DOHH2 (cell line): ENCODE measurements around the gene TMED5.

Experiments
- H3F3A ChIP-seq: fragments of 200-600 bp; sonication (generic), shearing (Covaris generic); 2 replicates; pipeline ENCODE4 v1.6.0; 2016; ENCODE audit warnings: antibody characterized with exemption, mild to moderate bottlenecking; ENCODE audit not compliant: control insufficient read depth, insufficient read depth
- H3K27ac ChIP-seq: fragments of 200-600 bp; sonication (generic); 2 replicates; pipeline ENCODE4 v1.5.1; 2014; ENCODE audit warnings: low read depth, mild to moderate bottlenecking, low read length, moderate library complexity
- H3K27me3 ChIP-seq: fragments of 200-600 bp; sonication (generic); 2 replicates; pipeline ENCODE4 v1.6.1; 2014; ENCODE audit warnings: mild to moderate bottlenecking, low read length, mixed read lengths; ENCODE audit not compliant: control insufficient read depth
- H3K36me3 ChIP-seq: fragments of 200-600 bp; sonication (generic); 2 replicates; pipeline ENCODE4 v1.6.1; 2014; ENCODE audit warnings: mild to moderate bottlenecking, low read length, moderate library complexity, mixed read lengths; ENCODE audit not compliant: control insufficient read depth
- H3K4me1 ChIP-seq: fragments of 200-600 bp; sonication (generic); 2 replicates; pipeline ENCODE4 v1.6.1; 2014; ENCODE audit warnings: mild to moderate bottlenecking, low read length, mixed read lengths; ENCODE audit not compliant: control insufficient read depth
- H3K4me2 ChIP-seq: fragments of 200-600 bp; sonication (generic); 2 replicates; pipeline ENCODE4 v1.6.0; 2014; ENCODE audit warnings: mild to moderate bottlenecking, low read length, moderate library complexity
- H3K4me3 ChIP-seq: fragments of 200-600 bp; sonication (generic); 2 replicates; pipeline ENCODE4 v1.5.1; 2014; ENCODE audit warnings: mild to moderate bottlenecking, low read length, mixed read lengths
- H3K79me2 ChIP-seq: fragments of 200-600 bp; sonication (generic); 2 replicates; pipeline ENCODE4 v1.6.1; 2014; ENCODE audit warnings: mild to moderate bottlenecking, low read length, mixed read lengths; ENCODE audit not compliant: control insufficient read depth
- H3K9me2 ChIP-seq: fragments of 200-600 bp; sonication (generic); replicated peaks from 2 replicates; pipeline ENCODE4 v1.6.1; 2014; ENCODE audit warnings: mild to moderate bottlenecking, low read length, mixed read lengths; ENCODE audit not compliant: control insufficient read depth
- H3K9me3 ChIP-seq: fragments of 200-600 bp; sonication (generic); 2 replicates; pipeline ENCODE4 v1.6.1; 2014; ENCODE audit warnings: antibody characterized with exemption, low read length, mixed read lengths; ENCODE audit not compliant: control insufficient read depth, insufficient read depth
- H4K20me1 ChIP-seq: fragments of 200-600 bp; sonication (generic); 2 replicates; pipeline ENCODE4 v1.6.0; 2014; ENCODE audit warnings: low read depth, mild to moderate bottlenecking, antibody characterized with exemption, low read length, moderate library complexity; ENCODE audit not compliant: control insufficient read depth, insufficient read depth
- EZH2phosphoT487 ChIP-seq: fragments of 200-600 bp; sonication (generic); IDR thresholded peaks from 2 replicates; pipeline ENCODE4 v1.6.1; 2017; ENCODE audit warnings: borderline replicate concordance, mild to moderate bottlenecking, antibody characterized with exemption, low read length, moderate library complexity, mixed read lengths
- TF ChIP-seq, protein P1 (sequence below): fragments of 200-600 bp; sonication (generic); IDR thresholded peaks from one replicate; pipeline ENCODE4 v1.5.1; 2014; ENCODE audit warnings: antibody characterized with exemption, mild to moderate bottlenecking, low read depth, low read length; ENCODE audit not compliant: poor library complexity, severe bottlenecking

Gene TMED5

DNA sequence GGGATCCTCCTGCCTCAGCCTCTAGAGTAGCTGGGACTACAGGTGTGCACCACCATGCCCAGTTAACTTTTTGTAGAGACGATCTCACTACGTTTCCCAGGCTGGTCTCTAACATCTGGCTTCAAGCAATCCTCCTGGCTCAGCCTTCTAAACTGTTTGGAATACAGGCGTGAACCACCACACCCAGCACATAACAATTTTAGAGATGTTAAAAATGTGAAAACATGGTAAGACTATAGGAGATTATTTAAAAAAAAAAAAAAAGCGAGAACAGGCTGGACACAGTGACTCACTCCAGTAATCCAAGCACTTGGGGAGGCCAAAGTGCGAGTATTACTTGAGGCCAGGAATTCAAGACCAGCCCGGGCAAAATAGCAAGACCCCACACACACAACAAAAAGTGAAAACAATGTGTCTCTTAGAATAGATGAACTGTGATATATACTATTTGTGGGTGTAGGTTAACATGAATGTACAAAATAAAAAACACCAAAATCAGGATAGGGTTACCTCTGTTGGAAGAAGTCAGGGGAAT is 19.9 kb upstream of the TMED5 start:
- H3K36me3 ChIP-seq, result peaks cover 76% of the 10 kb centered on the region
- no peaks in the 10 kb centered on the region for H3K9me3 ChIP-seq

GRCh38 chr1:93199150-93199549 is 18.9 kb upstream of the TMED5 start:
- TF ChIP-seq, protein P1, sequence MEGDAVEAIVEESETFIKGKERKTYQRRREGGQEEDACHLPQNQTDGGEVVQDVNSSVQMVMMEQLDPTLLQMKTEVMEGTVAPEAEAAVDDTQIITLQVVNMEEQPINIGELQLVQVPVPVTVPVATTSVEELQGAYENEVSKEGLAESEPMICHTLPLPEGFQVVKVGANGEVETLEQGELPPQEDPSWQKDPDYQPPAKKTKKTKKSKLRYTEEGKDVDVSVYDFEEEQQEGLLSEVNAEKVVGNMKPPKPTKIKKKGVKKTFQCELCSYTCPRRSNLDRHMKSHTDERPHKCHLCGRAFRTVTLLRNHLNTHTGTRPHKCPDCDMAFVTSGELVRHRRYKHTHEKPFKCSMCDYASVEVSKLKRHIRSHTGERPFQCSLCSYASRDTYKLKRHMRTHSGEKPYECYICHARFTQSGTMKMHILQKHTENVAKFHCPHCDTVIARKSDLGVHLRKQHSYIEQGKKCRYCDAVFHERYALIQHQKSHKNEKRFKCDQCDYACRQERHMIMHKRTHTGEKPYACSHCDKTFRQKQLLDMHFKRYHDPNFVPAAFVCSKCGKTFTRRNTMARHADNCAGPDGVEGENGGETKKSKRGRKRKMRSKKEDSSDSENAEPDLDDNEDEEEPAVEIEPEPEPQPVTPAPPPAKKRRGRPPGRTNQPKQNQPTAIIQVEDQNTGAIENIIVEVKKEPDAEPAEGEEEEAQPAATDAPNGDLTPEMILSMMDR, result no peak
- no peak for TF ChIP-seq EZH2phosphoT487
- H3K4me2 ChIP-seq, result no peak overlapping the region
- no peak overlapping the region for H3K4me3 ChIP-seq
- no peak overlapping the region for H3K27ac ChIP-seq
- no peaks in the 10 kb centered on the region for H3K9me2 ChIP-seq
- H3F3A ChIP-seq, result no peaks in the 10 kb centered on the region
- no peaks in the 10 kb centered on the region for H3K9me3 ChIP-seq
- no peaks in the 10 kb centered on the region for H4K20me1 ChIP-seq
- no peaks in the 10 kb centered on the region for H3K27me3 ChIP-seq
- peaks cover 82% of the 10 kb centered on the region for H3K36me3 ChIP-seq
- no peaks in the 10 kb centered on the region for H3K79me2 ChIP-seq
- no peaks in the 10 kb centered on the region for H3K4me1 ChIP-seq

More for the DNA sequence above, 19.9 kb upstream of the TMED5 start:
- no peaks in the 10 kb centered on the region for H3K27me3 ChIP-seq
- H4K20me1 ChIP-seq, result no peaks in the 10 kb centered on the region
- TF ChIP-seq, protein P1, result no peak
- TF ChIP-seq EZH2phosphoT487, result no peak
- no peak overlapping the region for H3K4me3 ChIP-seq
- H3K9me2 ChIP-seq, result no peaks in the 10 kb centered on the region
- H3K27ac ChIP-seq, result no peak overlapping the region
- no peaks in the 10 kb centered on the region for H3K4me1 ChIP-seq
- H3K79me2 ChIP-seq, result no peaks in the 10 kb centered on the region
- H3F3A ChIP-seq, result no peaks in the 10 kb centered on the region
- H3K4me2 ChIP-seq, result no peak overlapping the region

DNA sequence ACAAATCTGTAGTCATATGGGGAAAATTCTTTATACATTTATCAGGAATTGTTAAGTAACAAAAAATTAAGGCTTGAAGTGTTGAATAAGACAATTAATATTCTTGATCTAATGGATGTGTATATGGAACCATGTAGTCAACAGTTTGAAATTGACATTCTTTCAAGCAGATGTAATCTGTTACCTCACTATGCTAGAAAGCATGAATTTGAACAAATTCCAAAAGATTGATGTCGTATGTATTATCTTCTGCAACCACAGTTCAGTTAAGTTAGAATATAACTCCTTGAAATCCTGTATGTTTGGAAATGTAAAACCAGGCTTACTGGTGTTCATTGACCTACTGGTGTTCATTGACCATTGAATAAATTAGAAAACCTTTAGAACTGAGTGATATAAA is 16.4 kb upstream of the TMED5 start:
- Histone ChIP-seq H3K4me3 (no peak overlapping the region), H3K4me2 (no peak overlapping the region), H3F3A (no peaks in the 10 kb centered on the region), H3K79me2 (no peaks in the 10 kb centered on the region), H3K9me2 (no peaks in the 10 kb centered on the region), H3K27ac (no peak overlapping the region), H3K27me3 (no peaks in the 10 kb centered on the region), H3K9me3 (no peaks in the 10 kb centered on the region), H3K4me1 (no peaks in the 10 kb centered on the region), H4K20me1 (no peaks in the 10 kb centered on the region), H3K36me3 (peaks cover 79% of the 10 kb centered on the region)
- TF ChIP-seq, protein P1, result no peak
- no peak for TF ChIP-seq EZH2phosphoT487
